ENCODE results near the gene SCO2. TPM values are rescaled to one million over a fixed set of nuclear protein-coding genes. Genes with fewer than 3 reads are reported as not detected.
"Not testable (repeated sequence)": the region's sequence is repeated elsewhere in the genome, so short reads cannot be mapped to it uniquely, and the experiment has no call there.

Gene SCO2
- total and polyA plus RNA-seq, 2 of the 13 experiments (the other 11 are each of a cell fraction or from before 2014, with no cell fraction given) = 0.32 to 3.7 TPM

DNA sequence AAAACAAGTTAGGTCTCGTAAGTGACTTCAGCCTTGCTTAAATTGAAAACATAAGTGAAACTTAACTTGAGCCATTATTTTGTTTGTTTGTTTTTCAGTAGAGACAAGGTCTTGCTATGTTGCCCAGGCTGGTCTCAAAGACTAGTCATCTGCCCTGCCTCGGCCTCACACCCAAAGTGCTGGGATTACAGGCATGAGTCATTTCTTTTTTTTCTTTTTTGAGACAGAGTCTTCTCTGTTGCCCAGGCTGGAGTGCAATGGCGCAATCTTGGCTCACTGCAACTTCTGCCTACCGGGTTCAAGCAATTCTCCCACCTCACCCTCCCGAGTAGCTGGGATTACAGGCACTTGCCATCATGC is 16.2 kb upstream of the SCO2 start (continued):
- TF ChIP-seq, protein P1, sequence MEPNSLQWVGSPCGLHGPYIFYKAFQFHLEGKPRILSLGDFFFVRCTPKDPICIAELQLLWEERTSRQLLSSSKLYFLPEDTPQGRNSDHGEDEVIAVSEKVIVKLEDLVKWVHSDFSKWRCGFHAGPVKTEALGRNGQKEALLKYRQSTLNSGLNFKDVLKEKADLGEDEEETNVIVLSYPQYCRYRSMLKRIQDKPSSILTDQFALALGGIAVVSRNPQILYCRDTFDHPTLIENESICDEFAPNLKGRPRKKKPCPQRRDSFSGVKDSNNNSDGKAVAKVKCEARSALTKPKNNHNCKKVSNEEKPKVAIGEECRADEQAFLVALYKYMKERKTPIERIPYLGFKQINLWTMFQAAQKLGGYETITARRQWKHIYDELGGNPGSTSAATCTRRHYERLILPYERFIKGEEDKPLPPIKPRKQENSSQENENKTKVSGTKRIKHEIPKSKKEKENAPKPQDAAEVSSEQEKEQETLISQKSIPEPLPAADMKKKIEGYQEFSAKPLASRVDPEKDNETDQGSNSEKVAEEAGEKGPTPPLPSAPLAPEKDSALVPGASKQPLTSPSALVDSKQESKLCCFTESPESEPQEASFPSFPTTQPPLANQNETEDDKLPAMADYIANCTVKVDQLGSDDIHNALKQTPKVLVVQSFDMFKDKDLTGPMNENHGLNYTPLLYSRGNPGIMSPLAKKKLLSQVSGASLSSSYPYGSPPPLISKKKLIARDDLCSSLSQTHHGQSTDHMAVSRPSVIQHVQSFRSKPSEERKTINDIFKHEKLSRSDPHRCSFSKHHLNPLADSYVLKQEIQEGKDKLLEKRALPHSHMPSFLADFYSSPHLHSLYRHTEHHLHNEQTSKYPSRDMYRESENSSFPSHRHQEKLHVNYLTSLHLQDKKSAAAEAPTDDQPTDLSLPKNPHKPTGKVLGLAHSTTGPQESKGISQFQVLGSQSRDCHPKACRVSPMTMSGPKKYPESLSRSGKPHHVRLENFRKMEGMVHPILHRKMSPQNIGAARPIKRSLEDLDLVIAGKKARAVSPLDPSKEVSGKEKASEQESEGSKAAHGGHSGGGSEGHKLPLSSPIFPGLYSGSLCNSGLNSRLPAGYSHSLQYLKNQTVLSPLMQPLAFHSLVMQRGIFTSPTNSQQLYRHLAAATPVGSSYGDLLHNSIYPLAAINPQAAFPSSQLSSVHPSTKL (CRISPR knock-in tag; IDR thresholded peaks at IDR 0.05) = peak; percentile 58; the same call in 1 of the 2 replicates
- TF ChIP-seq TEAD3 (CRISPR knock-in tag; optimal IDR thresholded peaks at IDR 0.05; ENCODE audit: borderline replicate concordance) (peak; percentile 33), KAT8 (CRISPR knock-in tag; IDR thresholded peaks at IDR 0.05) (0 out of 2 replicates have a peak, but pooled peaks have one; percentile 26), JUND (CRISPR knock-in tag; IDR thresholded peaks at IDR 0.05) (peak; percentile 48; the same call in 1 of the 2 replicates), ZNF121 (CRISPR knock-in tag; IDR thresholded peaks at IDR 0.05) (peak; percentile 98), FOXP1 (CRISPR knock-in tag; IDR thresholded peaks at IDR 0.05) (0 out of 2 replicates have a peak, but pooled peaks have one; percentile 20), RARA (CRISPR knock-in tag; IDR thresholded peaks at IDR 0.05) (peak; percentile 36; the same call in 1 of the 2 replicates), ADNP (CRISPR knock-in tag; IDR thresholded peaks at IDR 0.05) (0 out of 2 replicates have a peak, but pooled peaks have one; percentile 12), CEBPG (CRISPR knock-in tag; IDR thresholded peaks at IDR 0.05) (peak; percentile 79), ZNF292 (CRISPR knock-in tag; IDR thresholded peaks at IDR 0.05; ENCODE audit: borderline replicate concordance, low read depth) (0 out of 2 replicates have a peak, but pooled peaks have one; percentile 37), JUNB (CRISPR knock-in tag; IDR thresholded peaks at IDR 0.05; ENCODE audit: borderline replicate concordance) (peak; percentile 59; the same call in 1 of the 2 replicates), ZMYM3 (CRISPR knock-in tag; IDR thresholded peaks at IDR 0.05) (peak; percentile 84), CEBPB (IDR thresholded peaks at IDR 0.05; ENCODE audit: borderline replicate concordance, low read depth, low read length) (peak; percentile 82), RXRB (CRISPR knock-in tag; IDR thresholded peaks at IDR 0.05; ENCODE audit: borderline replicate concordance) (0 out of 2 replicates have a peak, but pooled peaks have one; percentile 32), FOXA3 (CRISPR knock-in tag; IDR thresholded peaks at IDR 0.05) (peak; percentile 25; the same call in 1 of the 2 replicates), ZMYM2 (CRISPR knock-in tag; IDR thresholded peaks at IDR 0.05) (0 out of 2 replicates have a peak, but pooled peaks have one; percentile 14)
- TF ChIP-seq, protein P2, sequence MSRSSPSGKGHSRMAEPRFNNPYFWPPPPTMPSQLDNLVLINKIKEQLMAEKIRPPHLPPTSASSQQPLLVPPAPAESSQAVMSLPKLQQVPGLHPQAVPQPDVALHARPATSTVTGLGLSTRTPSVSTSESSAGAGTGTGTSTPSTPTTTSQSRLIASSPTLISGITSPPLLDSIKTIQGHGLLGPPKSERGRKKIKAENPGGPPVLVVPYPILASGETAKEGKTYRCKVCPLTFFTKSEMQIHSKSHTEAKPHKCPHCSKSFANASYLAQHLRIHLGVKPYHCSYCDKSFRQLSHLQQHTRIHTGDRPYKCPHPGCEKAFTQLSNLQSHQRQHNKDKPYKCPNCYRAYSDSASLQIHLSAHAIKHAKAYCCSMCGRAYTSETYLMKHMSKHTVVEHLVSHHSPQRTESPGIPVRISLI (CRISPR knock-in tag; IDR thresholded peaks at IDR 0.05; ENCODE audit: borderline replicate concordance) = peak; percentile 81; the same call in 1 of the 2 replicates
- not testable (repeated sequence) for TF ChIP-seq FOXP1 (IDR thresholded peaks at IDR 0.05)
- TF ChIP-seq, protein P3, sequence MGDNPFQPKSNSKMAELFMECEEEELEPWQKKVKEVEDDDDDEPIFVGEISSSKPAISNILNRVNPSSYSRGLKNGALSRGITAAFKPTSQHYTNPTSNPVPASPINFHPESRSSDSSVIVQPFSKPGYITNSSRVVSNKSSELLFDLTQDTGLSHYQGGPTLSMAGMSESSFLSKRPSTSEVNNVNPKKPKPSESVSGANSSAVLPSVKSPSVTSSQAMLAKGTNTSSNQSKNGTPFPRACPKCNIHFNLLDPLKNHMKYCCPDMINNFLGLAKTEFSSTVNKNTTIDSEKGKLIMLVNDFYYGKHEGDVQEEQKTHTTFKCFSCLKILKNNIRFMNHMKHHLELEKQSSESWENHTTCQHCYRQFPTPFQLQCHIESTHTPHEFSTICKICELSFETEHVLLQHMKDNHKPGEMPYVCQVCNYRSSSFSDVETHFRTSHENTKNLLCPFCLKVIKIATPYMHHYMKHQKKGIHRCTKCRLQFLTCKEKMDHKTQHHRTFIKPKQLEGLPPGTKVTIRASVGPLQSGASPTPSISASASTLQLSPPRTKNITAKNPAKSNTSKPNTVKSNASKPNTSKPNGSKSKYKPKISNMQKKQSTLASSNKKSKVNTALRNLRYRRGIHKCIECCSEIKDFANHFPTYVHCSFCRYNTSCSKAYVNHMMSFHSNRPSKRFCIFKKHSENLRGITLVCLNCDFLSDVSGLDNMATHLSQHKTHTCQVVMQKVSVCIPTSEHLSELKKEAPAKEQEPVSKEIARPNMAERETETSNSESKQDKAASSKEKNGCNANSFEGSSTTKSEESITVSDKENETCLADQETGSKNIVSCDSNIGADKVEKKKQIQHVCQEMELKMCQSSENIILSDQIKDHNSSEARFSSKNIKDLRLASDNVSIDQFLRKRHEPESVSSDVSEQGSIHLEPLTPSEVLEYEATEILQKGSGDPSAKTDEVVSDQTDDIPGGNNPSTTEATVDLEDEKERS (CRISPR knock-in tag; IDR thresholded peaks at IDR 0.05) = peak; percentile 49; the same call in 1 of the 2 replicates
- TF ChIP-seq, protein P4, sequence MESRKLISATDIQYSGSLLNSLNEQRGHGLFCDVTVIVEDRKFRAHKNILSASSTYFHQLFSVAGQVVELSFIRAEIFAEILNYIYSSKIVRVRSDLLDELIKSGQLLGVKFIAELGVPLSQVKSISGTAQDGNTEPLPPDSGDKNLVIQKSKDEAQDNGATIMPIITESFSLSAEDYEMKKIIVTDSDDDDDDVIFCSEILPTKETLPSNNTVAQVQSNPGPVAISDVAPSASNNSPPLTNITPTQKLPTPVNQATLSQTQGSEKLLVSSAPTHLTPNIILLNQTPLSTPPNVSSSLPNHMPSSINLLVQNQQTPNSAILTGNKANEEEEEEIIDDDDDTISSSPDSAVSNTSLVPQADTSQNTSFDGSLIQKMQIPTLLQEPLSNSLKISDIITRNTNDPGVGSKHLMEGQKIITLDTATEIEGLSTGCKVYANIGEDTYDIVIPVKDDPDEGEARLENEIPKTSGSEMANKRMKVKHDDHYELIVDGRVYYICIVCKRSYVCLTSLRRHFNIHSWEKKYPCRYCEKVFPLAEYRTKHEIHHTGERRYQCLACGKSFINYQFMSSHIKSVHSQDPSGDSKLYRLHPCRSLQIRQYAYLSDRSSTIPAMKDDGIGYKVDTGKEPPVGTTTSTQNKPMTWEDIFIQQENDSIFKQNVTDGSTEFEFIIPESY (CRISPR knock-in tag; IDR thresholded peaks at IDR 0.05) = 0 out of 2 replicates have a peak, but pooled peaks have one; percentile 8

All from HepG2 (cell line).